CD1c-positive myeloid dendritic cell (primary cell): Measurements from ENCODE around the gene CMTM7.

ENCODE experiments used
- DNase-seq: peaks from one replicate; pipeline ENCODE4 v3.0.0-alpha.2; 2016; ENCODE audit errors: extremely low spot score

CMTM7 gene

GRCh38 chr3:32413845-32414521 is 22.3 kb downstream of the CMTM7 start:
- no peak for DNase-seq

- DNase-seq = peak; percentile 59
These were observed 23.0 kb downstream of the CMTM7 start for GRCh38 chr3:32414522-32415202.

DNA sequence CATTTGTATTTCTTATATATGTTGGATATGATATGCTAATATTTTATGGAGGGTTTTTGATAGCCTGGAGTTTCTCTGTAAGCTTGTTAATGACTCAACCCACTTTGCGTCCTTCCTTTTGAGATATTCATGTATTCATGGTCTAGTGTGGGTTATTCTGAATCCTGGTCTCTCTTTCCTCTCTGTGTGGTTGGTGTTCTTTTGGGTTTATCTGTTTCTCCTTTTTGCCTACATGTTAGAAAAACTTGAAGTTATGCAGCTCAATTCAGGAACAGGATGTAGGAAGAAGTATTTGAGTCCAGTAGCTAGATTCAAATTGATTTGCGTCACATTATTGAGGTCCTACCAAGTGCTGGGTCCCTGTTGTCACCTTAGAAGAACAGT is 28.1 kb downstream of the CMTM7 start:
- peak; percentile 77 for DNase-seq

DNA sequence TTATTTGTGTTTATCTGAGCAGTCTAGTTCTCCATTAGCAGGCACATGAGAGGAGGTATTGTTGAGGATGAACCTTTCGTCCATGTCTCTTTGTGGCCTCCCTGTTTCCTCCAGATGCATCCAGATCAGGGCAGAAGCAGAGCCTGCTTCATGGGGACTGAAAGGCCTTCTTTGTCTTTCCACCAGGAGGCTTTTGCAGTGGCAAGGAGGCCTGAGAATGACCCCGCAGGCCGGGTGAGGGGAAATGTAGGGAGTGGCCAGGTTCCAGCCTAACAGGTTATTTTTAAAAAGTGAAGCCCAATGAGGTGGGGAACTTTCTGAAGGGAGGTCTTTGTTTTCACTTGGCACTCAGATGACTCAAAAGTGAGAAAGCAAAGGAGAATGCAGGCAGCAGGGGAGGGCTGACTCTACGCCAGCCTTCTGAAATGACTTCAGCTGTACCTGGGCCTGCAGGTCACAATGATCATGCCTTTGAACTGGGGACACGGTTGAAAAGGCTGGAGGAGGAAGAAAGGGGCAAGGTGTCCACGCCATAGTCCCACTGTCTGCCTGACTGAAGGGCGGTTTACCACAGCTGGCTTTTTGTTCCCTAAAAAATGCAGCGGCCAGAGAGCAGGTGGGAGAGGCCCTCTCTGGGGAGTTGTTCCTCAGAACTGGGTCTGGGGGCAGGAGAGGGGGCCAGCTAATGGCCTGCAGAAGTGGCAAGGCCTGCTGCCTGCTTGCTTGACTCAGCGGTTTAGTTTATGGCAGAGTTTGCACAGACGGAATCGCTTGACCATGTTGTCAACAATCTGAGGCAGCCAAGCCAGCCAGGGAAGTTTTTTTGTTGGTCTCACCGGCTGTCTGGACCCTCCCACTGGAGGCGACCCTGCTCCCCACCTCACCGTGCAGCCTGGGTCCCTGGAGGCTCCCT is 28.7 kb downstream of the CMTM7 start:
- DNase-seq = peak; percentile 76

DNA sequence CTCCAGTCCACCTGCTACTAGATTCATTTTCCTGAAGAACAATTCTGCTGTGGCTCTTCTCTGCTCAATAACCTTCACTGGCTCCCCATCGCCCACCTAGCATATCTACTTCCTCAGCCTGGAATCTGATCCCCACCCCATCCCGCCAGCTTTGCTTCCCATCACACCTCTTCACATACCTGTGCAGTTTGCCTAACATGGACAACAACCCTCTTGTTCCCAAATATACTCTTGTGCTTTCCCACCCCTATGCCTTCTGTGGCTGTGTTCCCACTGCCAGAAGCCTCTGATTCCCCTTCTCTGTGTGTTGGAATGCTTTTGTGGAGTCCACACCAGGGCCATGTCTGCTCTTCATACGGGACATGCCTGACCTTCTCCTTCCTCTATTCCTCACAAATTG is 29.5 kb downstream of the CMTM7 start:
- DNase-seq = no peak

GRCh38 chr3:32421991-32422859 is 30.6 kb downstream of the CMTM7 start:
- peak; percentile 80 for DNase-seq

DNA sequence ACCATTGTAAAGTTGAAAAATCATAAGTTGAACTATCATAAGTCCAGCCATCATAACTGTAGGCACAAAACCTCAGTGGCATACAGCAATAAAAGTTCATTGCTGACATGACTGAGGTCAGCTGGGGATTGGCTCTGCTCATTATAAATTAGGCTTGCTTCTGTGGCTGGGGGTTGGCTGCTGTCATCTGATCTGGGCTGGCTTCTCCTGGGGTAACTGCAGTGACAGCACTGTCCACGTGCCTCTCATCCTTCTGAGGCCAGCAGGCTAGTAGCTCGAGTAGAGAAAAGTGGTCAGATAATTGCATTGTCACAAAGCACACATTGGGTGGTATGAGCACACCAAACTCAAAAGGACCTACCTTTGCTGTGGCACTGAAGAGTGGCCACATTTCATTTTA is 31.3 kb downstream of the CMTM7 start:
- no peak for DNase-seq

DNA sequence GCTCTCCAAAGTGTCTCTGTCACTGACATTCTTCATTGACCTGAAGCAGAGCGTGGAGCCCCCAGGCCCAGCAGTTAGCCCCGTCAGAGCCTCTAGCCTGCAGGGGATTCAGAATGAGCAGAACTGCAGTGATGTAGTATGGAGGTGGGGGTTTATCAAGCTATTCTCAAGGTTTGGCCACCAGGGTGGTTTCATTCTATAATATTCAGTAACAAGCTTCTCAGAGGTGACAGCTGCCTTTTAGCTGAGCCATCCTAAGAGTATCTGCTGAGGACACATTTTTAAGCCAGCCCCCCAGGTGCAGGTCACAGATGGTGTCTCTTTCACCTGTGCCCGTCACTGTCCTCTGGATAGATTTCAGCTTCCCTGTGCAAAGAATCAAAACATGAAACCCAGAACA is 31.9 kb downstream of the CMTM7 start:
- no peak for DNase-seq

GRCh38 chr3:32423956-32424557 is 32.4 kb downstream of the CMTM7 start:
- DNase-seq = no peak

- DNase-seq = no peak
These were observed 33.1 kb downstream of the CMTM7 start for GRCh38 chr3:32424581-32425250.

DNA sequence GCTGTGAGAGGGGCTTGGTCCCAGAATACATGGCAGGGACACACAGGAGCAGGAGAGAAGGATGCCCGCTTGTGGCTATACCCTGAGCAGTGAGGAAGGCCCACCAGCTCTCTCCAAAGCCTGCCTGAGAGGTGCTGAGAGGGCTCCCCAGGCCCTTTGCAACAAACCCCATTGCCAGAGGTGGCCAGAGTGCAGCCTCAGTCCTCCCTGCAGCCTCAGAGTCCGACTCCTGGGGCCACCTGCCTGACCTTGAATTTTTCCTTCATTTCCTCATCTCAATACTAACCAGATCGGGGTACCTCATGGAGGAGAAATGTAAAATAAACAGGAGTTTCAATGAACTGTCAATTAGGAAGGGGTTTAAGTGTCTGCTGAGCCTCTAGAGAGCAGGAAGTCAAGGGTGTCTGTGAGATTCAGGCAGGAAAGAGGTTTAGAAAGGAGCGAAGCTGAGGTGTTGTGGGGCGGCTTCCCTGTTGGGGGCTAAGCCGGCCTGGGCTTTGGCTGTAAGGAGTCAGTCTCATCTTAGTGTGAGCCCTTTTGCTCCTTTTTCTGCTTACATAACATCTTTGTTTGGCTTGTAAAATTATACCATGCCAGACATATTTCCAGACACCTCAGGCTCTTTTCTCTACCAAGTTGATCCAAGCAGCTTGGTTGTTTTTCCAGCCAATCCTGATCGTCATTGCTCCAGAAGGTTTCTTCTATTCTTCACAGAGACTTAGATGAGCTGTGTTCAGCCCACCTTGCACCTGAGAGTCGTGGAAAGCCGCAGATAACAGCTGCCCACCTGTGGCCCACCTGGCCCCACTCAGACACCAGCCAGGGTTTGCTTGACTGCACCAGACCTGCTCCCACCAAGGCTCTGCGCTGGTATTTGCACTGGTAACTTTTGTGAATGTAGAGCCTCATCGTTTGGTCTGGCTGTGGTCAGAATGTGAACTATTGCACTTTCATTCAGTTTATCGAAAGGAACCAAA is 36.7 kb downstream of the CMTM7 start:
- no peak for DNase-seq

DNA sequence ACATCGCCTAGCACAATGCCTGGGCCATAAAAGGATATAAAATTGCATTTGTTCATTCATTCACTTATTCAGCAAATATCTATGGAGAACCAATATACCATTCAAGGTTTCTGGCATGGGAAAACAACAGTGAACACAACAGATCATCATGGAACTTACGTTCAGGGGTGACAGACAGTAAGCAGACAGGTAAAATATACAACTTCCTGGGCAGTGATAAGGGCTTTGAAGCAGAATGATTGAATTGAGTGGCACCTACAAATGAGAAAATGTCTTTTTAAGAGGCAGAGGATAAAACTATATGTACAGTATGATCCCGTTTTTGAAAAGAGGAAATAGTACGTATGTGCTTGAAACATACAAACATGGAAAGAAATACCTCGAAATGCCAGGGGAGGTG is 39.2 kb downstream of the CMTM7 start:
- peak; percentile 23 for DNase-seq

GRCh38 chr3:32431481-32431880 is 39.8 kb downstream of the CMTM7 start:
- no peak for DNase-seq

DNA sequence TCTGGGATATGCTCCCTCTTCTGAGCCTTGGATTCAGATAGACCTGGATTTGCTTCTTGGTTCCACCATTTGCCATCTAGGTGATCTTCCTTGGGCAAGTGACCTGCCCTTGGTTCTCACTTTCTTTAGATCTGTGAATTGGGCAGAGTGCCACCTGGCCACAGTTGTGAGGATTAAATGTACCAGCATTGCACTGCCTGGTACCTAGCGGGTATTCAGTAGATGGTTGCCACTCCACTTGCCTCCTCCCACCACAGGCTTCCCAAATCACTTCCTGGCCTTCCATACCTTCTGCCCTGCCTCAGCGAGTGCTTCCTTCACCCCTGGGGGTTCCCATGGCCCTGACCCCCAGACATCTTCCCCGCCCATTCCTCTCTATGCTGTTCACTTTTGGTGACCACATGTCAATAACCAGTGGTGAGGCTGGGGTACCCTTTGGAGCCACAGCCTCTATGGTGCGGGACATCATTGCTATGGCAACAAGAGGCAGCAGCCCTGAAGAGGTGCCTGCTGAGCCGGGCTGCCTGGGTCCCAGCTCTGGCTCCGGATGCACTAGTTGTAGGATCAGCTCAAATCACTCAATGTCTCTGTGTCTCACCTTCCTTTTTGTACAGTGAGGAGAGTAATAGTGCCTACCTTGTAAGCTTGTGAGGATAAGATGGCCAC is 40.5 kb downstream of the CMTM7 start:
- no peak for DNase-seq

- peak; percentile 59 for DNase-seq
These were observed 41.3 kb downstream of the CMTM7 start for GRCh38 chr3:32432711-32433530.

- DNase-seq = no peak
These were observed 42.6 kb downstream of the CMTM7 start for GRCh38 chr3:32434206-32434605.

DNA sequence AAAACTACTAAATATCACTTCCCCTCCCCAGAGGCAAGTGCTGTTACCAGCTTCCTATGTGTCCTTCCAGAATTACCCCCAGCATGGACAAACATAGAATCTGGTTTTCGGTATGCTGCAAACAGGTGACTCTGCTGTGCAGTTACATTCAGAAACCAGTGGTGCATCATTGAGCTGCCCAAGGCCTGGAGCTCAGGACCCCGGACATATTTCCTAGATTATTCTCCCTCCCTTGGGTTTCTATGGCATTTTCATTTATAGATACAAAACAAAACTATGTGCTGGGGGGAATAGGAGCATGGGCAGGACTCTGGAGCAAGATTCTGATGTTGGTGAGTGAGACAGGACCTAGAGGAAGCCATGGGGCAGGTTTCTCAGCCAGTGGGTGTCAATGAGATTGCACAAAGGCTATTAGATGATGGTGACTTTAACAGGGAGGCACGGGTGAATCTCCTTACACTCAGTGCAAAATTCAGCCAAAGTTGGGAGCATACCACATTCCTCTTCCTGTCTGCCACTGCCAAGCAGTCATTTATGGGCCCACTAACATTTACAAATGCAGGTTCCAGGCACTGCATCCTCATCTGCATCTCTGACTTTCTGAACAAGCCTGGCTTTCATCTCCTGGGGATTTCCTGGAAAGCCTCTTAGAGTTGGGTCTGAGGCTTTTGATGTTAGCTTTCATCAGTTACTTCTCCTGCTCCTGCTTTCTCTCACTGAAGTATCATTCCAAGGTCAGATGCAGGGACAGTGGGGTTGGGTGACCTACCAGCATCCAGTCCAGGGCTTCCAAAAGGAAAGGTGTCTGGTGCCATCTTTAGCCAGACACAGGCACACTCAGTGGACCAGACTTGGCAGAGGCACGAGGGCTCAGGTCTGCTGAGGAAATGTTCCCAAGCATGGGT is 44.5 kb downstream of the CMTM7 start:
- no peak for DNase-seq
